IPS DF 4.7 (cell line): Measurements from ENCODE around the gene TLX3.
"Not testable (repeated sequence)": the region's sequence is repeated elsewhere in the genome, so short reads cannot be mapped to it uniquely, and the experiment has no call there.

Source experiments
- DNase-seq: peaks from one replicate; pipeline ENCODE4 v3.0.0-alpha.2; 2013; ENCODE audit warnings: low spot score; ENCODE audit errors: extremely low read depth

TLX3 gene

DNA sequence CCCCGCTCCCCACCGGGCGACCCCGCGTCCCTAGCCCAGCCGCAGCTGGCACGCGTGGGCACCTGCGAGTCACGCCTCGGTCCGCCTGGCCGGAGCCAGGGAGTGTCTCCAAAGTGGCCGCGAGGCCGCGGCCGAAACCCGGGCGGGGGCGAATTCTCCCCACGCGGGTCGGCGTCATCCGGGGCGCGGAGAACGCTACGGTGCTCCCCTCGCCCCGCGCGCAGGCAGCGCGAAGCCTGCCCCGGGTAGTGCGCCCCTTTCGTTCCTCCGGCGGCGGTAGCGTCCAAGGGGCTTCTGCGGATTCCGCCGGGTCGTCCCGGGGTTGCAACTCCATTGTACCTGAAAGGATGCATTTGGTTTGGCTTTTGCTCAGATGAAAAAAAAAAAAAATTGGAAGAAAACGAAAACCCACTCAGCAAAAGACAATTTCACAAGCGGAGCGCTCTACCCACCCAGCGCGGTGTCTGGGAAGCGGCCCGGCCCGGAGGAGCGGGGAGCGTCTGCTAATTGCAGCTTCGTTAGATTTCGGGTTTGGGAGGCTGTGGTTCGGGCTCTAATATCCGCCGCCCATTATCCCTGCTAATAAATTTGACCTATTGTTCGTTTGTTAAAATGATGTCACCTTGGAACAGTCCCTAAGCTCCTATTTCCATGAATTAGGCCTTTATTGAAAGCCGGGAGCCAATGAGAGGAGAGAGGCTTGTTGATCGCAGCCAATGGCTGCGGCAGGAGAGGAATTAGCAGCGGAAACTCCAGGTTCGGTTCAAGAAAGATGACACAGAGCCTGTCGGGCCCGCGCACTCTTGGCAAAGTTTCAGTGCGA, at the start of gene TLX3:
Gene TLX3 (plus strand): TSS at position 796 of the 823 bp plus-strand sequence. CDS start 118 bp downstream, outside the sequence.
- peak; percentile 87 for DNase-seq

GRCh38 chr5:171261361-171261760, 47.7 kb upstream of the TLX3 start:
- no peak for DNase-seq

DNA sequence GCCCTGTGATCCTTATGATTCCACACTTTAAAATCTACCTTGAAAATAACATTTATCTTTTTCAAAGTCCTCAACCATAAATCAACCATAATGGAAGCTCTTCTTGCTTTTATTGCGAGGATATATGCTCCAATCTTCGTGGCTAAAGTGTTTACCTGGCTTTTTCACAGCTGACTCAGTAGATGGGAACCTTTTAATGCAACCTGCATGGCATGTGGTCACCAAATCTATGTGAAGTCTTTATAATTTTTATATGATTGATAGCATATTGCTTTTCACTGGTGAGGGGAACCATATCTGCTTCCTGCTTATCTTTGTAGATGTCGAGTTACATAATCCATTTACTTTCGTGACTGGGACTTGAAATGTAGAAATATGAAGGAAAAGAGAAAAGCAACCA, 47.1 kb upstream of the TLX3 start:
- DNase-seq: no peak

DNA sequence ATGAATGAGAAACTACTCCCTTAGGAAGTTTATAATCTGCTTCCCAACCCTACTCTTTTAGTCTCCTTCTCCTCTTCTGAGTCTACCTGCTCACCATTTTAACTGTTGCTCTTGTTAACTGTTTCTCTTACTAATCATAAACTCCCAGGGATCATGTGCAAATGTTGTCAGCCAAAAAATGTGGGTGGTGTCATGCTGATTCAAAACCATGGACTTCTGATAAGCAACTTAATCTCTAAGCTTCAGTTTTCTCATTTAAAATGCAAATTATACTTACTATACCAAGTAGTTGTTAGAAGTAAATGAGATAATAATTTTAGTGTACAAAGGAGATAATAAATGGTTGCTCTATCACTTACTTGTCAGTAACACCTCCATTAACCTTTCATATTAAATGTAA, 45.9 kb upstream of the TLX3 start:
- DNase-seq: no peak

DNA sequence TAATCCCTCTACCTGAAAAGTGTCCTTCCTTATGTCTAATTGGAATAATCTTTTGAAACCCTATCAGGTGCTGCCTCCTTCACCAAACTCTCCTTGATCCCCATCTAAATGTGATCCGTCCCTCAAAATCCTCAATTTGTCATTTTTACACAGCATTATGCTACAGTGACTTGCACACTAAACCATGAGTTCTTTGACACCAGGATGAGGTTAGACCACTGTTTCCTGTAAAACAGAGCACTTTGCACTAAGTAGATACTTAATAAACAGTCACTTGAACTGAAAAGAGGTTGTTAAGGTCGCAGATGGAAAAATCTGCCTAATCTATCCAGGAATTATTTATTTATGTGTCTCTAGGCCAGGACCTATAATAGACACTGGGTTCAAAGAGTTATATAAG, 44.2 kb upstream of the TLX3 start:
- DNase-seq: no peak

GRCh38 chr5:171268700-171269620, 40.1 kb upstream of the TLX3 start:
- no peak for DNase-seq

DNA sequence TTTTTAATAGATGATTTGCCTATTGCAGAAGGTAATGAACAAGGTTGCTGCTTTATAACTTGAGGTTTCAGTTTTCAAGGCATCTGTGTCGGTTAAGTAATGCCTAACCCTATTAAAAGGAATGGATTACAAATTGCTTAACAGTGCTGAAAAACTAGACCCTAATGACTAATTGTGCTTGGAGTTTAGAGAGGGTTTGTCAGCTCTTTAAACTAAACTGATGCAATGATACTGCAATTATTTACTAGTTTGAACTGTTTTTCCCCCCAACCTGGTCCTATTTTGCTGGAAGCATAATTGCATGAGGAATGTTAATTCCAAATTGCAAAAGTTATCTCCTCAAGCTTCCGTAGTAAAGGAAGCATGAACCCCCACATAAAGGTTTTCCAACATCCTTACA, 39.3 kb upstream of the TLX3 start:
- DNase-seq: no peak

DNA sequence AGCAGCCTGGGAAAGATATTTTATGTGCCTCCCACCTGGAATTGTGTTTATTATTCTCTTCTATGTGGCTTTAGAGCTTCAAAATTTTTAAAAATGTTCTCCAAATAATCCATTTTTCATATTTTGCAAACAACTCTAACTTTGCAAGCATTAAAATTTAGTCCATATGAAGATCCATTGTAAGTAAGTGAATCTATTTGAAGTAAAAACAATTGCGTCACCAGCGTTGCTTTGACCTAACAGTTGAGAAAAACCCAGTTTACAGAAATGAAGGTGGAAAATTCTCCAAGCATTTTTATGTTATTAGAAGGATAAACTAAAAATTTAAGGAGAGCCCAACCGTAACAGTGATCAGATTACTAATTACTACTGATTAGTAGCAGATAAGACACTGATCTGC, 38.9 kb upstream of the TLX3 start:
- no peak for DNase-seq

DNA sequence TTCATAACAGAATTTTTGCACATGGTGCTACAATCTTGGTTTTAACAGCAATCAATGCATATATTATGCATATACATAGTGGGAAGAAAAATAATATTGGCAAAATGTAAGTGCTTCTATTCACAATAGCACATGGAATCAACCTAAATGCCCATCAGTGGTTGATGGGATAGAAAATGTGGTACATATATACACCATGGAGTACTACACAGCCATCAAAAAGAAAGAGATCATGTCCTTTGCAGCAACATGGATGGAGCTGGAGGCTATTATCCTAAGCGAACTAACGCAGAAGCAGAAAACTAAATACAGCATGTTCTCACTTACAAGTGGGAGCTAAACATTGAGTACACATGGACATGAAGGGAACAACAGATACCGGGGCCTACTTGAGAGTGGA, 37.2 kb upstream of the TLX3 start:
- no peak for DNase-seq

- DNase-seq: peak; percentile 19
These were observed 35.8 kb upstream of the TLX3 start for GRCh38 chr5:171272996-171273970.

DNA sequence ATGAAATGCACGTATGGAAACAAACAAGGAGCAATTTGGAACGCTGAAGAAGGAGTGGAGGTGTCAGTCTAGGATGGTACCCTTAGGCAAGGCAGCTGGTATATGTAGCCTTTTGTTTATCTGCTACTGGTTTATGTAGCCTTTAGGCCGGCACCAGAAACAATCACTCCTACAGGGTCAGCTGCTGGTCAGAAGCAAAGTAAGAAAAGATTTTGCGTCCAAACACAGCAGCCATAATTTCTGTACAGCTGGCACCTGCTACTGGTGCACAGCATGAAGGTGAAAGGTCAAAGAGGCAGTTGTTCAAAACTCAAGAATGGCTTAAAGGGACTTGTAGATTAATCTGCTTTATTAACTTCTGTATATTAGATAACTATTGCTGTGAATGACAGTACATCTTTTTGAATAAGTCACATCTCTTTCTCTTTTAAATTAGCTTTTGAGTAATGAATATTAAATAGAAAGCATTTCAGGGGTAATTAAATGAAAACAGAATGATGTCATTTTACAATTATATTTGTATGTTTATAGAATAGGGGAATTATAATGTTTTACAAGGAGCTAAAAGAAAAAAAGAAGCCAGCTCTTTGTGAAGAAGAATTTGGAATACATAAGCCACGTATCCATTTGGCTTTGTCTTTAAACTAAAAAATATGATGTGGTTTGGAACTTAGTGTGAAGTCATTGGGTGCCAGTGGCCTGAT, 33.1 kb upstream of the TLX3 start:
- no peak for DNase-seq

DNA sequence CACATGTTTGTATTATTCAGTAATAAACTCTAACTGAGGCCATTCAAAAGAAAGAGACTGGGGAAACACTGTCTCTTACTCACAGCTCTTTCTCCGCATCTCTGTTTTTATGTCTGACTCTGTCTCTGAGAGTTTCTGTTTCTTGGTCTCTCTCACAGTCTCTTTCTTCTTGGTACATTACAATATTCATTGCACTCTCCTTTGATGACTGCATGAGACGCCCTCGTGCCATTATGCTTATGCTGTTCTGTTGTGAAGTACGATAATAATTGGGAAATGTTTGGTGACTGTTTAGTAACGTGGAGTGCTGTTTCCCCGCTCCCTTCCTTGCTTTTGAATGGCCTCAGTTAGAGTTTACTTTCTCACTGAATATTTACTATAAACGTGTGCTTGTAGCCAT, 25.3 kb upstream of the TLX3 start:
- no peak for DNase-seq

DNA sequence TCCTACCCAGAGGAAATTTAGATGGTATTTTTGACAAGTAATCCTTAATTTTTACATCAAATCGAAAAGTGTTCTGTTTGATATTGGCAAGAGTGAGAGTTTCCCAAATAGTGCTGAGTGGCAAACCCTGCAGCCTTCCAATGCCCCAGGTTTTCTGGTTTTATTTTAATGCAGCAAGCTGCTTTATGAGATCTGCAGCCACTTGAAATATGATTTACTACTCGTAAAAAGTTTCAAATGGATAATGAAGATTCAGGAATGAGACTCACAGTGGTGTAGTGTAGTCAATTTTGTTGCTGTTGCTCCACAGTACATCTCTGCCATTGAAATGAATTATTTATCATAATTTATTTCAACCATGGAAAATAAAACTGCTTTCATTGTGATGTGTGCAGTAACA, 23.6 kb upstream of the TLX3 start:
- DNase-seq: no peak

DNA sequence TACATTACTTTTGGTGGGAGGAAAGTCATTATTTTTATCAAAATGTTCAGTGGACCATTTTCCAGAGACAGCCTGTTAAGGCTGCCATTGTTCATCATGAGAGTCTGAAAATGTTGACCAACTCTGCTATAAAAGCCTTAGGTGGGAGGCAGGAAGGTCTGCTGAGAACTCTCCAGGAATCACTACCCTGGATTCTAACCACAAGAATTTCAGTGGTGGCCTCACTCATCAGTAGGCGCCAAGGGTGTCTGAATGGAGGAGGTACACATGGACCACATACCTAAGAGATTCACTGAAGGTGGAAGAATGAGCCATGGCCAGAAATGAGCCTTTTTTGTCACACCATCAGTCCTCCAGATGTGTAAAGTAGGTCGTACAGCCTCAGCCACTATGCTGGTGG, 21.0 kb upstream of the TLX3 start:
- no peak for DNase-seq

DNA sequence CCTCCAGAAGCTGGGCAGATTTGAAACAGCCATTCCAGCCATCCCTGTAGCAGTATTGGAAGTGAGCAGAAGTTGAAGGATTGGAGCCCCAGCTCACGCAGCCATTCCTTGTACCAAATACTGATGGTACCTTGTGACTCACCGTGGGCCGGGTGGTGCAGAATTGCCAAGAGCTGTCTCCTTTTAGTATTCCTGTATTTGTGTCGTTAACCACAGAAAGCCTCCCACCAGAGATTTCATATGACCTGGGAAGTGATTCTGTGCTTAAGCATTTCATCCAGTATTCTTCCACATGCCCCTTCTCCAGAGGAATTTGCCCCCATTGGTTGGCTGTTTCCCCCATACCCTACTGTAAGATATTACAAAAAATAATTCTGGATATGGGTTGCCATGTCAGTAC, 17.7 kb upstream of the TLX3 start:
- no peak for DNase-seq

DNA sequence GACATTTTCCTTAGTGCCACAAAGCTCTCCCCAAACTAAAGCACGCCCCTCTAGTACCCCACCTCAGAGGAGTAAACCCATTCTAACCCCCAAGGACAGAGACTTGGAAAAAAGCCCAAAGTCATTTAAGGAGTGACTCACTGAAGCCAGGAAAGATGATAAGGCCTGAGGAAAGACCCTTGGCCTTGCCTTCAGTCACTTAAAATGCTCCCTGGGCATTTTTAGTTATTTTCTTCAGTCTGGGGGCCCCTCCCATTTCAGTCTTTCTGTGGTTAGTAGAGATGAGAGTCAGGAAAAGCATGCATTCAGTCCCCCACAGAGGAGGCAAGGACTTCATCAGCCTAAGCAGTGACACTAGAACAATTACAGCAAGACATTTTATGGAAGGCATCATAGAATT, 13.7 kb upstream of the TLX3 start:
- no peak for DNase-seq

- no peak for DNase-seq
These were observed 13.2 kb upstream of the TLX3 start for GRCh38 chr5:171295801-171296200.

GRCh38 chr5:171297941-171298340, 11.1 kb upstream of the TLX3 start:
- not testable (repeated sequence) for DNase-seq

DNA sequence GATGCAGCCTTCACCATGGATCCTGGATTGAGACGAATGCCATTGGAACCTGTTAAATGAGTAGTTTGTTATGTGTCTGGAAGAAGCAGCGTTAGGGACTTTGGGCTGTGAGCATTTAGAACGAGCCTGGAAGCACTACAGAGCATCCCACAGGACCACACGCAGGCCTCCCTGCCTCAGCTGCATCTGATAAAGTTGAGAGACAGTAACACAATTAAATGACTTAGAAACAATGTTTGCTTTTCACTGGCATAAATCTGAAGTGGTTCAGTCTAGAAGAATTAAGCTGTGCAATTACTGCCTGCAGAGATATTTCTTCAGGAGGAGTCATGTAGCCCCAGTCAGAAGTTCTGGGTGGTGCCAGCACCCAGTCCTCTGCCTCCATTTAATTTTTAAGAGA, 9.8 kb upstream of the TLX3 start:
- DNase-seq: no peak

DNA sequence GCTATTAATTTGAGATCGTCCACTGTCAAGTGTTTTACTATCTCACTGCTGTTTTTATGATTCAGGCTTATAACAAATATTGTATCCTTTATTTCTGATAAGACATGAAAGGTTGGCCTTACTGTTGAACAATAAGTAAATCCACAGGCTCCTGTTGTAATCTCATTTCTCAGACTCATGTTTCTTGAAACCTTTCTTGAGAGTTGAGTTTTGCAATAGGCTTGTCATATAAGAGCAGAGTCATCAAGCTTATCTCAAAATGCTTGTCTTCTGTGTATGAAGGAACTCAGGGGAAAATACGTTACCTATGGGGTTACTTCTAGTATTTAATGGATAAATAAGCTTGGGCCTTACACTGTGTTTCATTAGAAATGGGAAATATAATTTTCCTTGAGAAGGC, 9.2 kb upstream of the TLX3 start:
- no peak for DNase-seq

- DNase-seq: no peak
These were observed 8.7 kb upstream of the TLX3 start for GRCh38 chr5:171300358-171300757.
